ENCODE data around the gene MGLL.

- TF ChIP-seq GATA2 (IDR thresholded peaks at IDR 0.05; ENCODE audit: low read depth, low read length), result no peak
- TF ChIP-seq GATA3 (IDR thresholded peaks at IDR 0.05; ENCODE audit: low read depth, low read length), result no peak
These were observed 152.1 kb downstream of the MGLL start for GRCh38 chr3:127670229-127670559.
